NCI-H1694 treated with DMSO at 0.1 percent for 48 hours (cell line): Measurements from ENCODE around the gene MXI1.

Source experiments
- DNase-seq: peaks from one replicate; lab custom pipeline; 2025; lab: John Stamatoyannopoulos, UW

MXI1 gene

DNA sequence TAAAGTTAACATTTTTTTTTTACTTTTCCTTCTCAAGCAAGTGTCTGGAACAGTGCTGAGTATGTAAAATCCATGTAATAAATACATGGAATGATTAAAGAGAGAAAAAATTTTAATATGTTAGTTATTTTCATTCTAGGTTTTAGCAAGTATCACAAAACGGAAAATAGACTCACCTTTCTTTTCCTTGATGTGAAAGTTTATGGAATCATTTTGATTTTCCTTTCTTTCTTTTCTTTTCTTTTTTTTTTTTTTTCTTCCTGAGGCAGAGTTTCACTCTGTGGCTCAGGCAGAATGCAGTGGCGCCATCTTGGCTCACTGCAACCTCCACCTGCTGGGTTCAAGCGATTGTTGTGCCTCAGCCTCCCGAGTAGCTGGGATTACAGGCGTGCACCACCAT is 69.2 kb downstream of the MXI1 start:
- no peak for DNase-seq

DNA sequence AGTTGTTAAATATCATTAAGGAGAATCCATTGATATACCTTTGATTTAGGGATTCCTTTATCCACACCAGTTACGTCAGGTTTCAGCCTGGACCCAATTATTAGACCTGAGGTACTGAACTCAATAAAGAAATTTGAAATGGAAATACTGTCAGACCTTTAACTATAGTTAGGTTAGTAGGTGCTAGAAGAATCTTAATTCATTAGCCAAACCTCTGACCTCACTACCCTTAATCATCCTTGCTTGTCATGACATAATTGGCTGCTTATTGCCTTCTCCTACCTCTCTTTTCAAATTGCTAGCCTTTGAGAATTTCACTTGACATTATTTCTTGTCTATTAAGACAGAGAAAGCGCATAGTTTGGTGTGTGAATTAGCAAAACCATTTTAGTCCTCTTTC is 70.2 kb downstream of the MXI1 start:
- DNase-seq = no peak

DNA sequence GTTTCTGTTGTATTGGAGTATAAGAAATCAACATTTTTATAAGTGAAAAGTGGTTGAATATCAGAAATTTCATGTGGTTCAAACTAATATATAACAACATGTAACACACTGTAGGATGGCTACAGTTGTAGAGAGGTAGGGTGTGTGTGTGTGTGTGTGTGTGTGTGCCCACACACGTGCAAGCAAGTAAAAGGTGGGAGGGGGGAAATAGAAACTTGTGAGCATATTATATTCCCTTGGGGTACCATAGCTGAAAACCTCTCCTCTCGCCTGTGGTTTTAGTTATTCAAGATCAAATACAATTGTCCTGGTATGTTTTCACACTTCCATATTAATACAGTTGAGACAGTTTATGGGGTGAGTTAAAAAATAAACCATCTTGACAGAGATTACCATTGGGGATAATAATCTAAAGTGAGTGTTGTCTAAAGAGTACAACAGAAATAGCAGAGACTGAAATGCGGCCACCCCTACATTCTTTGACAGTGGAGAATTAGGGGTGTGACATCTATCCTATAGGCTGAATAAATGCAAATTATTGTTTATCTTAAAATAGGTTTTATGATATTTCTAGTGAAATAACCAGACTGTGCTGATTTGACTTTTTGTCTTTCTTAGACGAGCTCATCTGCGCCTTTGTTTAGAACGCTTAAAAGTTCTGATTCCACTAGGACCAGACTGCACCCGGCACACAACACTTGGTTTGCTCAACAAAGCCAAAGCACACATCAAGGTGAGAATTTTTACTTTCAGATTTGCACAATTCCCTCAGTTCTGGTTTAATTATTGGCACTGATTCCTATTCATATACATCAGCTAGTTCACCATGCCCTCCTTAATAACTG is 71.4 kb downstream of the MXI1 start:
- DNase-seq = no peak

GRCh38 chr10:110279407-110279986 is 72.1 kb downstream of the MXI1 start:
- peak; percentile 51 for DNase-seq

DNA sequence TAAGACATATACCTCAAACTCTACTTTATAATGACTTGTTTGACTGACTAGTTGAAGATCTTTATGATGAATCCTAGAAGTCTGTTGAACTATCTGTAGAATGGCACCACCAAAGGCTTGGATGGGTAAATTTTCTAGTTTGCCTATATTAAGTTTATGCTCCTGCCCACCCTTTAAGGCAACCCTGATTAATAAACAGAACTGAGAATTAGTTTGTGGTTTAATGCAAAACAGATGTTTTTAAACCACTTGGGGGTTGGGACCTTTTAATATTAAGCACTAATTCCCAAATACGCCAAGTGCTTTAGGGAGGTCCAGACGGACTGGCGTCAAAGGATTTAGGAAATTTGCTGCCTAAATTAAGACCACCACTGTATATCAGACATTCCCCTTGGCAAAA is 76.9 kb downstream of the MXI1 start:
- DNase-seq = no peak

GRCh38 chr10:110285501-110285900 is 78.1 kb downstream of the MXI1 start:
- DNase-seq = no peak

DNA sequence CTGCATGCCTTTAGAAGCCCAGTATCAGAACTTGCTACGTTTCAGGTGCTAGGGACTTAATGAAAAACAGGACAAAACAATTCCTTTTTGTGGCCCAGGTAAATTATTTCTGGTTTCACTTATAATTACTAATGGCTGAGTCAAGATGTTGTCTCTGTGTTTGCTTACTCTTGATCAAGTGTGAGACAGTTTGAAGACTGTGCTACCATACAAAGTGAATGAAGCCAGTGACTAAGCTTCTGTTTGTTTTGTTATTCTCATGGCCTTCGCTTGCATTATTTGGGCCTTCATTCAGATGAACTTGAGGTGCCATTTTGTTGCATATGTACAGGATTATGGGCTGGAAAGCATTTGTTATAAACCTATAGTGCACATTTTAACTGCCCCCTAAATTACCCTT is 79.4 kb downstream of the MXI1 start:
- no peak for DNase-seq

DNA sequence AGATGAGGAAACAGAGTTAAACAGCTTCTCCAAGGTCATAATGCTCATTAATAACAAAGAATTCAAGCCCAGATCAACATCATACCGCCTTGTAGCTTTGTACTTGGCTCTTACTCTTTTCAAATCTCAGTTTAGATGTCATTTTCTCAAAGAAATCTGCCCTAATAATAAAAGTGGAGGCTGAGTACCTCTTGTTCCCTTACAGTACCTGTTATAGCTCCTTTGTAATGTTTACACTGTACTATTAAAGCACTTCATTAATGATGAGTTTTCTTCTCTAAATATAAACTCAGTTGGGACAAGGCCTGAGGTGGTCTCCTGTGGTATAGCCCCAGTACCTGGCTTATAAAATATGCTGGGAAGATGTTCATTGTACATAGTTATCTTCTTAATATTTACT is 89.6 kb downstream of the MXI1 start:
- no peak for DNase-seq

- no peak for DNase-seq
These were observed 93.1 kb downstream of the MXI1 start for GRCh38 chr10:110300486-110300986.

GRCh38 chr10:110303681-110304080 is 96.3 kb downstream of the MXI1 start:
- no peak for DNase-seq

DNA sequence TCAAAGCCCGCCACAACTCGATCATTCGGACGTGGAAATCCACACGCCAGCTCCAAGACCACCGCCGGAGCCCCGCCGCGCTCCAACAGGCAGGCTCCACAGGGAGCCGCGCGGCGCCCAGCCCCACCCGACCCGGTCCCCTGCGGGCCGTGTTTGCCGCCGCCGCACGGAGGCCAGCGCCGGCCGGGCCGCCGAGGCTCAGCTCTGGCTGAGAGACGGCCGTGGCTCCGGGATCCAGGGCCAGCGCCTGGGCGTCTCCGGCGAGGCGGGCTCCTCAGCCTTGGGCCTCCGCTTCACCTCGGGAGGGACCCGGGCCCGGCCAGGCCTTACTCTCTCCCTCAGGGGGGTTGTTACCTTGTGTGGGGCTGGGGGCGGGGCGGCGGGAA is 97.0 kb downstream of the MXI1 start:
- no peak for DNase-seq

GRCh38 chr10:110304780-110305421 is 97.5 kb downstream of the MXI1 start, which contains the start of gene SMNDC1:
TSS of gene SMNDC1 (minus strand) at chr10:110304920. CDS start at chr10:110303587, 1,333 bp downstream.
- DNase-seq = peak; percentile 93

DNA sequence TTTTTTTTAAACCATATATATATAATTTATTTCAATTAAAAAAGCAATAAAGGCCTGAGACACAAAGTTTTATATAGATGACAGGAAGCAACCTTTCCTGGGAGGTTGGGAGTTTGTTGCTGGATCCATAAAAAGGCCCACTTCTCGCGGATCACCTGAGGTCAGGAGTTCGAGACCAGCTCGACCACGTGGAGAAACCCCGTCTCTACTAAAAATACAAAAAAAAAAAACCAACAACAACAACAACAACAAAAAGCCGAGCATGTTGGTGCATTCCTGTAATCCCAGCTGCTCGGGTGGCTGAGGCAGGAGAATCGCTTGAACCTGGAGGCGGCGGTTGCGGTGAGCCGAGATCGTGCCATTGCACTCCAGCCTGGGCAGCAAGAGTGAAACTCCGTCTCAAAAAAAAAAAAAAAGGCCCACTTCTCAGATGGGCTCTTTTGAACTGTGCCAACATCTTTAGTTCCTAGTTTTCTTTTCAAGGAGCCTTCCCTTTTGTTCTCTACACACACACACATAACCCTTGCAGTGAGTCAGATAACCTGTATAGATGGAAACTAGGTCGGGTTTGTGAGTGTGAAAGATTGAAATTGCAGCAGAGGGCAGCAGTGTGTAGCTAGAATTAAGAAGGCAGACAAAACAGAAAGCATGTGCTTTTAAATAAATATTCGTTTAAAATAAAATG is 98.5 kb downstream of the MXI1 start:
- peak; percentile 78 for DNase-seq

DNA sequence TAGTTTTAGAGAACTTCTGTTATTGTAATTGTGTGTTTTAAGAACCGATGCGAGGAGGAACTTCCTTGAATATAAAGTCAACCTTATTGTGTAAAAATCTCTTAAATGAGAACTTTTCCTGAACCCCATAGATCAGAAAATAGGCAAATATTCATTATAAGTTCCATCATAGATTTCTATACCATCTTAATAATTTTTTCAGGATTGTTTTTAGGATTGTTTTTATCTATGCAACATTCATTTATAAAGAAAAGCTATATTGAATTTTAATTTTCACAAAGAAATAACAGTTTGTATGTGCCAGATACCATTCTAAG is 99.0 kb downstream of the MXI1 start:
- DNase-seq = no peak

GRCh38 chr10:110307805-110308204 is 100.4 kb downstream of the MXI1 start:
- no peak for DNase-seq

GRCh38 chr10:110310741-110311140 is 103.3 kb downstream of the MXI1 start:
- DNase-seq = no peak

- DNase-seq = peak; percentile 50
These were observed 104.0 kb downstream of the MXI1 start for GRCh38 chr10:110311357-110311949.

- no peak for DNase-seq
These were observed 104.8 kb downstream of the MXI1 start for GRCh38 chr10:110312206-110312605.

- DNase-seq = no peak
These were observed 106.3 kb downstream of the MXI1 start for GRCh38 chr10:110313674-110314073.

DNA sequence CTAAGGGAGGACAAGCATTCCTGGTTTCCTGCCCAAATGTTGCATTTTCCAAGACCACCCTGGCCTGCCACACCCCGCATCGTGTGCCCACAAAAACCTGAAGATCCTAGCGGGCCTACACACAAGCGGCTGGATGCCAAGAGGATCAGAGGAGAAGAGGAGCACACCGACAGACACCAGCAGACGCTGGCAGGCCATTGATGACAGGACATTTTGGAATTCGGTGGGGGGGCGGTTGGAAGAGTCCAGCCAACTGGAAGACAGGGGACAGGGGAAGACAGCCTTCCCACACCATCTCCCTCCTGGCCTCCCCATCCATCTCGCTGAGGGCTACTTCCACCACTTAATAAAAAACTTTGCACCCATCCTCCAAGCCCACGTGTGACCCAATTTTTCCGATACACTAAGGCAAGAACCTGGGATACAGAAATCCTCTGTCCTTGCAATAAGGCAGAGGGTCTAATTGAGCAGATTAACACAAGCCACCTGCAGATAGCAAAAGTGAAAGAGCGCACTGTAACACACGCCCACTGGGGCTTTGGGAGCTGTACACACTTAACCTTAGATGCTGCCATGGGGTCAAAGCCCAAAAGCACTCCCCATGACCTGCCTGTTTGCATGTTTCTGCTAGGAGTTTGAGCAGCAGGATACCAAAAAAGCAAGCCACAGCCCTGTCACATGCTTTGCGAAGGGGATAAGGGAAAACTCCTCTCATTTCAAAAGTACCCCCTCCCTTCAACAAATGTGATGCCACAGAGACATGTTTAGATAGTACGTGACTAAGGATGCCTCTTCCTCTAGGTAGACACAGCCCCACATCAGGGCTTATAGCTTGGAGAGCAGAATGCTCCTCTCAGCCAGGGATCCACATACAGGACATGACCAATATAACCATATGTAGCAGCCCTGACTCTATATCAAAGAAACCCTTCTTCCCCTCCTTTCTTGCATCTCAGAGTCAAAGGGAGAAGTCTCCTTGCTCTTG is 110.8 kb downstream of the MXI1 start:
- DNase-seq = no peak
